Measurements from ENCODE around the gene CAPN12. TPM values are rescaled to one million over a fixed set of nuclear protein-coding genes. Genes with fewer than 3 reads are reported as not detected.

CAPN12 gene
- total RNA-seq, 1 donor from 2014 or later, result 7.3 TPM

DNA sequence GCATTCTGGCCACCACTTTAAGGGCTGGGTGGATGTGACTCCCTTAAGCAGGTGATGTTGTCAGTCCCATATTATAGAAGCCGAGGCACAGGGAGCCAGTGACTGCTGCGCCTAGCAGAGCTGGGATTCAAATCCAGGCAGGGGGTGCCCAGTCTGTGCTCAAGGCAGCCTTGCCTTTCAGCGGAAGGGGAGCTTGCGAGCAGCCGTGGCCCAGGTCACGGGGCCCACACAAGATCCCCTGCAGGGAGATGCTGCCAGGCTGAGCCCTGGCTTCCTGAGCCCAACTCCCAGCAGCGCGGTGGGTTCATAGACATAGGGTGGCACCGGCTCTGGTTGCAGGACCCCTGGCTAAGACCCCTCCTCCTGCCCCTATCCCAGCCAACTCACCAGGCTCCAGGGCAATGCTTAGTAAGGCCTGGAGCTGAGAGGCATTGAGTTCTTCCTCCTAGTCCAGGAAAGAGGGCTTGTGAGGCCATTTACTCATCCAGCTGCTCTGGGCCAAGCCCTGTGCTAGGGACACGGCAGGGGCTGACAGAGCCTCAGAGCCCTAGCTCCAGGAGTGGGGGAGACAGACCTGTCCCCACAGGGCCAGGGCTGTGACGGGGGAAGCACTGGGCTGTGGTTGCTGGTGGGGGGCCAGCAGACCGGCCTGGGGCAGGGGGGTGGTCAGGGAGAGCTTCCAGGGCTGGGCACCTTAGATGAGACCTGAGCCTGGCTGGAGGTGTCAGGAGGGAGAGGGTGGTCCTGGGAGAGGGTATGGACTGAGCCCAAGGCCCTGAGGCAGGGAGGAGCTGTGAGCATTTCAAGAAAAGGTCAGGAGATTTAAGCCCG lies 9.6 kb downstream of the CAPN12 start:
- TF ChIP-seq, protein P1, sequence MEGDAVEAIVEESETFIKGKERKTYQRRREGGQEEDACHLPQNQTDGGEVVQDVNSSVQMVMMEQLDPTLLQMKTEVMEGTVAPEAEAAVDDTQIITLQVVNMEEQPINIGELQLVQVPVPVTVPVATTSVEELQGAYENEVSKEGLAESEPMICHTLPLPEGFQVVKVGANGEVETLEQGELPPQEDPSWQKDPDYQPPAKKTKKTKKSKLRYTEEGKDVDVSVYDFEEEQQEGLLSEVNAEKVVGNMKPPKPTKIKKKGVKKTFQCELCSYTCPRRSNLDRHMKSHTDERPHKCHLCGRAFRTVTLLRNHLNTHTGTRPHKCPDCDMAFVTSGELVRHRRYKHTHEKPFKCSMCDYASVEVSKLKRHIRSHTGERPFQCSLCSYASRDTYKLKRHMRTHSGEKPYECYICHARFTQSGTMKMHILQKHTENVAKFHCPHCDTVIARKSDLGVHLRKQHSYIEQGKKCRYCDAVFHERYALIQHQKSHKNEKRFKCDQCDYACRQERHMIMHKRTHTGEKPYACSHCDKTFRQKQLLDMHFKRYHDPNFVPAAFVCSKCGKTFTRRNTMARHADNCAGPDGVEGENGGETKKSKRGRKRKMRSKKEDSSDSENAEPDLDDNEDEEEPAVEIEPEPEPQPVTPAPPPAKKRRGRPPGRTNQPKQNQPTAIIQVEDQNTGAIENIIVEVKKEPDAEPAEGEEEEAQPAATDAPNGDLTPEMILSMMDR (conservative IDR thresholded peaks at IDR 0.05; ENCODE audit: low read depth, low read length), result no peak
- peak overlapping the region; percentile 68 for H3K4me3 ChIP-seq (ENCODE audit: low read depth, low read length)
- DNase-seq (ENCODE audit: low read depth), result no peak

DNA sequence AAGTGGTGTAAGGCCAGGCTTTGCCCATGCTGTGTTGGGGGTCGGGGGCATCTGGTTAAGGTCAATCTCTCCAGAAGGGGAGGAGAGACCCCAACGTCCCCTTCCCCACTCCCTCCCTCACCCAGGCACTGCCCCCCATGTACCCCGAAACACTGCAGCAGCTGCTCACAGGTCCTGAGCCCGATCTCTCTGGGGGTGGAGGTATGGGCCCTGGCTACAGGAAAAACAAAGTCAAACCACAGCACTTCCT lies 10.2 kb downstream of the CAPN12 start:
- peak overlapping the region; percentile 68 for H3K4me3 ChIP-seq (ENCODE audit: low read depth, low read length)
- TF ChIP-seq, protein P1 (conservative IDR thresholded peaks at IDR 0.05; ENCODE audit: low read depth, low read length), result no peak
- no peak for DNase-seq (ENCODE audit: low read depth)

DNA sequence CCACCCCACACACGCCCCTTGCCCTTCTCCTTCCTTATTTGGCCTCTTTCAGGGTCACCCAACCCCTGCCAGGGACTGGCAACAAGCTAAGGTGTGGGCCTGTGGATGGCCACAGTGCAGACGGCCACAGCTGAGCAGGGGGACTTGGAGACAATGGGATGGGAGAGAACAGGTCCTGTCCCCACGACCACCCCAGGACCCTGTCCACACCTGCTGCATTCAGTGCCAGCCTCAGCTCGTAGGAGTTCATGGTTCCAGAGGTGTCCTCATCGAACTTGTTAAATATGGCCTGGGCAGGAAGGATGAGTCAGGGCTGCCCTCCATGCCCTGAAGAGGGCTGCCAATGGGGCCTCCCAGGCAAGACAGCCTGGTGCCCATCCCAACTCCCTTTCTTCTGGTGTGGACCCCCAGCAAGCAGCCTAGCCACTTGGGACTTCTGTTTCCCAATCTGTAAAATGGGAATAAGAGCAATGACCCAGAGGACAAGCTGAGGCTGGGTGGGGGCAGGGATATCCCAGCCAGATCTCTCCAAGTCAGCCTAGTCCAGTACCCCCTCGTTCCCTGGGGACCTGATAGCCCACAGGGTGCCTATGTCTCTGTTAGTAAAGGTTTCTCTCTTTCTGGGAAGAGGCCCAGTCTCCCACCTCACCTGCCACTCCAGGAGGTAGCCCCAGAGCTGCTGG lies 10.6 kb downstream of the CAPN12 start:
- TF ChIP-seq, protein P1 (conservative IDR thresholded peaks at IDR 0.05; ENCODE audit: low read depth, low read length), result no peak
- no peak for DNase-seq (ENCODE audit: low read depth)

DNA sequence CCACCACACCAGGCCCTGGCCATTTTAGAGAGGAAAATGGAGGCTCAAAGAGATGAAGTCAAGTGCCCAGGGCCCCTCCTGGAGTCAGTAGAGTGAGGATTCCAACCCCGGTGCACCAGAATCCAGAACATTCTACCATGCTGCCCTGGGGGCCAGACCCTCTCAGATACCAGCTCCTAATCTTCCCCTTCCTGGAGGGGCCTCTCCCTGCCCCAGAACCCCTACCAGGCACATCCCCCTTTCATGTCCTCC lies 11.1 kb downstream of the CAPN12 start:
- H3K4me3 ChIP-seq (ENCODE audit: low read depth, low read length), result no peak overlapping the region
- TF ChIP-seq, protein P1 (conservative IDR thresholded peaks at IDR 0.05; ENCODE audit: low read depth, low read length), result no peak
- no peak for DNase-seq (ENCODE audit: low read depth)

More for the DNA sequence above, 10.6 kb downstream of the CAPN12 start:
- peak overlapping the region; percentile 68 for H3K4me3 ChIP-seq (ENCODE audit: low read depth, low read length)

DNA sequence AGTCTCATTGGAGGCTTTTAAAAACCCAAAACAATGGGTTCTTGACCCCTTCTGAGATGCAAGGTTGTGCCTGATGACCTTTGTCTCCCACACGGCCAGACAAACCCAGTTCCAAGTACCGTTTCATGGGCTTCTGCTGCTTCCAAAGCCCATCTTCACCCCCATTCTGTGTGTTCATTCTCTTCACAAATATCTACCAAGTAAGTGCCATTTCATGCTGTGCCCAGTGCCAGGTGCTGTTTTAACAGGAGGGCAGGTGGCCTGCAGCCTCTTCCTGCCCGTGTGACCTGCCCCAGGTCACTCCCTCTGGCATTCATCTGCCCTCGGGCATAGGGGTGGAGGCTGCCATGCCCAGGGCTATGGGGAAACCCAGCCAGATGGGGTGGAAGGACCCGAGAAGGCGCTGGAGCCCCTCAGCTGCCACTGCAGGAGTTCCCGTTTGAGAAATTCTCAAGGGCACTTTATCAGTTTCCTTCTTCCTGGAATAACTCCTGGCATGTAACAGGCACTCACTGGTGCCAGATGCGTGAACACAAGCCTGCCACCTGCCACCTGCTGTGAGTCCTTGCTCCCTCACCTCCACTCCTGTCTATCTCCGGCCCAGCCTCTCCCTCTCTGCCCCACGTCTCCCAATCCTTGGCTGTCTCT lies 12.5 kb downstream of the CAPN12 start:
- no peak overlapping the region for H3K4me3 ChIP-seq (ENCODE audit: low read depth, low read length)
- TF ChIP-seq, protein P1 (conservative IDR thresholded peaks at IDR 0.05; ENCODE audit: low read depth, low read length), result no peak
- DNase-seq (ENCODE audit: low read depth), result no peak

DNA sequence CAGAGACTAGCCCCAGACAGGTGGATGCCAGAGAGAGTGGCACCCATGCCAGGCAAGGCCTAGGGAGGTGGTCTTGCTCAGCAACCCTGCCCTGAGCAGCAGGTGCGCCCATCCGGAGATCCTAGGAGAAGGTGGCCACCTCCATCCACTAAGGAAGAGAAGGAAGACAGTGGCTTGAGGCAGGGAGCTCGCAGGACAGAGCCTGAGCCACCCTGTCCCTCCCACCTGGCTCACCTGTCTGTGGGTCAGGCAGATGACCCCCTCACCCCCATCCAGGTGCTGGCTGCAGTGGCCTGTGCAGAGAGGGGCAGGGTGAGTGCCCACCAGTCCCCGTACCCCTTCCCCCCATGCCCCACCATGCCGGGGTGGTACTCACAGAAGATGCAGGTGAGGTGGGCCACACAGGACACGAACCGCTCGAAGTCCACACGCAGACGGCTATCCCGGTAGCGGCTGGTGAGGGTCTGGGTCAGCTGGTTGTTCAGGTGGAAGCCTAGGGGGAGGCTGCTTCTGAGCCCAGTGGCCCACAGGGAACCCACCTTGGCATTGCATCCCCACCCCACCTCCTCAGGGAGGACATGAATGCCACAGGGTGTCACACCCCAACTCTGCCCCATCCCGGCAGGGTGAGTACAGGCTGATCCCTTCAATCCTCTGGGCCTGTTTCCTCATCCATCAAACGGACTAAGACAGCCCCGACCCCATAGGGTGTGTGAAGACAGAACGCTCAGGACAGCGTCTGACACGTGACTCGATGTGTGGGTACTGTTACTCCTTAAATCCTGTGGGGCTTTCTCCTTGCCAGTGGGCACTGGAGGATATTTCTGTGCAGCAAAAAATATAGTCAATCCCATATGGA lies 13.3 kb downstream of the CAPN12 start:
- no peak for DNase-seq (ENCODE audit: low read depth)
- TF ChIP-seq, protein P1 (conservative IDR thresholded peaks at IDR 0.05; ENCODE audit: low read depth, low read length), result no peak

More for the DNA sequence above, 13.3 kb downstream of the CAPN12 start:
- no peak overlapping the region for H3K4me3 ChIP-seq (ENCODE audit: low read depth, low read length)

All from epithelial cell of proximal tubule (primary cell).